HG03460 (cell line): ENCODE results near the gene CDC14C.

Experiments
- ATAC-seq: cut with Tn5 transposase; IDR thresholded peaks from one replicate; pipeline ENCODE4 v1.9.1; 2021; ENCODE audit not compliant: unreplicated experiment

Gene CDC14C

DNA sequence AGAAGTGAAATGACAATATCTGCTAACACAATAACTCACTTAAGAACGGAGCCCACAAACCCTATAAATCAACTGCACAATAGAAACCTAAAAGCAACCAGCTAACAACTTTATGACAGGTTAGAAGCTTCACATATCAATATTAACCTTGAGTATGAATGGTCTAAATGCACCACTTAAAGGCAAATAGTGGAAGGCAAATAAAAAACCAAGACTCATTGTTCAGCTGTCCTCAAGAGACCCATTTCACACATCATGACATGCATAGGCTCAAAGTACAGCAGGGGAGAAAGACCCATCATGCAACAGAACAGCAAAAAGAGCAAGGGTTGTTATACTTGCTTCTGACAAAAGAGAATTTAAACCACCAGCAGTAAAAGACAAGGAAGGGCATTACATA, 46.8 kb downstream of the CDC14C start:
- no peak for ATAC-seq

DNA sequence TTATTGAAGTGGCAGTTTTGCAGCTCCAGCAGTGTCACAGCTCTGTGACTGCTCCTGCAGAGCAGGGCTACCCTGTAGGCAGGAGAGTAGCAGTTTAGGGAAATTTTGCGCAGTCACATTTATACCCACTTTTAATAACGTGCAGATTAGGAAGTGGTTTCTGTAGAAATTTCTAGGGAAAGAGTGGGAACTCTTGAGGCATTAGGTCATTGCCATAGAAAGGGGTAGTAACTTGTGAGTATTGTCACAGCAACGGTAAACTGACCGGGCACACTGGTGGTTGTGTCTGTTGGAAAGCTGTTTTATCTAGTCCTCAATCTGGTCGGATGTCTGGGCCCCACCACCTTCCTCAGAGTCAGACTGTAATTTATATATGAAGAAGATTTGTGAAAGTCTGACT, 51.9 kb downstream of the CDC14C start:
- no peak for ATAC-seq

DNA sequence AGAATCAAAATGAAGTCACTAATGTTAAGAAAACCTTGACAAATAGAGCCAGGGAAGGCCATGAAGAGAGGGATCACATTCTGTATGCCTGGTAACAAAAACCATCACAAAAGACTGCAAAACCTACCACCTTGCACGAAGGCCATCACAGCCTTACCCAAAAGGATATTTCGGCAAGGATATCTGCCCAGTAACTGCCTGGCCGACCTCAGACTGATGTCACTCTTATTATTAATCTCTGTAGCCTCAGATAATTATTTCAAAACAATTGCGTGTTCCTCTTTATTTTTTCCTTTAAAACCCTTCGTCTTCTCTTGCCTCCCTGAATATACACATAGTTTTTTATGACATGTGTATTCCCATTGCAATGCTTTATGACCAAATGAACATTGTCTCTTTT, 52.5 kb downstream of the CDC14C start:
- no peak for ATAC-seq
